Hepatocyte (in vitro differentiated cells): Measurements from ENCODE around the gene RSU1. TPM values are rescaled to one million over a fixed set of nuclear protein-coding genes. Genes with fewer than 3 reads are reported as not detected.

Experiments
- DNase-seq: peaks from one replicate; pipeline ENCODE4 v3.0.0-alpha.2; 2016; ENCODE audit warnings: low spot score
- H2AFZ ChIP-seq: fragments of 200-600 bp; sonication (generic); 2 replicates; pipeline ENCODE4 v1.6.0; 2016; ENCODE audit warnings: antibody characterized with exemption, mild to moderate bottlenecking
- H3K27ac ChIP-seq: fragments of 200-600 bp; sonication (generic); 2 replicates; pipeline ENCODE4 v1.5.1; 2016; ENCODE audit warnings: mild to moderate bottlenecking
- H3K27me3 ChIP-seq: fragments of 200-600 bp; sonication (generic); 2 replicates; pipeline ENCODE4 v1.6.1; 2016
- H3K36me3 ChIP-seq: fragments of 200-600 bp; sonication (generic); replicated peaks from 2 replicates; pipeline ENCODE4 v1.5.1; 2016; ENCODE audit warnings: low read depth; ENCODE audit not compliant: insufficient read depth
- H3K4me1 ChIP-seq: fragments of 200-600 bp; sonication (generic); 2 replicates; pipeline ENCODE4 v1.5.1; 2016; ENCODE audit warnings: mild to moderate bottlenecking, moderate library complexity; ENCODE audit not compliant: insufficient read depth
- H3K4me2 ChIP-seq: fragments of 200-600 bp; sonication (generic); 2 replicates; pipeline ENCODE4 v1.6.0; 2016
- H3K4me3 ChIP-seq: fragments of 200-600 bp; sonication (generic); 2 replicates; pipeline ENCODE4 v1.5.1; 2016; ENCODE audit warnings: mild to moderate bottlenecking
- H3K79me2 ChIP-seq: fragments of 200-600 bp; sonication (generic); 2 replicates; pipeline ENCODE4 v1.6.0; 2017; ENCODE audit warnings: mild to moderate bottlenecking
- H3K9me2 ChIP-seq: fragments of 200-600 bp; sonication (generic); replicated peaks from 2 replicates; pipeline ENCODE4 v1.6.0; 2017; ENCODE audit warnings: mild to moderate bottlenecking; ENCODE audit not compliant: insufficient read depth
- H3K9me3 ChIP-seq: fragments of 200-600 bp; sonication (generic); 2 replicates; pipeline ENCODE4 v1.5.1; 2016; ENCODE audit warnings: low read depth, mild to moderate bottlenecking
- H4K20me1 ChIP-seq: fragments of 200-600 bp; sonication (generic); 2 replicates; pipeline ENCODE4 v1.6.0; 2016; ENCODE audit warnings: mild to moderate bottlenecking; ENCODE audit not compliant: insufficient read depth, poor library complexity, severe bottlenecking
- EZH2 ChIP-seq: fragments of 200-600 bp; sonication (generic); IDR thresholded peaks from 2 replicates; pipeline ENCODE4 v1.6.1; 2016; ENCODE audit warnings: antibody characterized with exemption, mild to moderate bottlenecking, borderline replicate concordance
- EZH2phosphoT487 ChIP-seq: fragments of 200-600 bp; sonication (generic); IDR thresholded peaks from one replicate; pipeline ENCODE4 v1.6.1; 2018; ENCODE audit warnings: antibody characterized with exemption, mild to moderate bottlenecking, low read depth, moderate library complexity; ENCODE audit not compliant: unreplicated experiment, severe bottlenecking
- WGBS: methylation state at CpG from one replicate; pipeline ENCODE4 v1.1.6; 2016; ENCODE audit warnings: low lambda C conversion rate; ENCODE audit errors: missing lambda C conversion rate; 5-methylcytosine and 5-hydroxymethylcytosine counted together
- polyA plus RNA-seq: library from polyadenylated mRNA; unstranded; fragments of >200 nt; fragmentation: Nextera tagmentation; extraction: Ambion mirVana; gene quantifications from 2 replicates; pipeline ENCODE4 v1.2.1, GENCODE V29; 2016
- total RNA-seq: library from RNA; depleted of rRNA; stranded (reverse); fragments of >200 nt; gene quantifications from 2 replicates; pipeline ENCODE4 v1.2.3, GENCODE V29; 2014
- TF ChIP-seq, protein P1 (sequence below): fragments of 200-600 bp; sonication (generic); IDR thresholded peaks from 2 replicates; pipeline ENCODE4 v1.5.1; 2016; ENCODE audit warnings: antibody characterized with exemption, mild to moderate bottlenecking; ENCODE audit not compliant: poor library complexity

The RSU1 gene
- total and polyA plus RNA-seq, 2 experiments from 2014 or later, result 37.0 to 52.3 TPM

DNA sequence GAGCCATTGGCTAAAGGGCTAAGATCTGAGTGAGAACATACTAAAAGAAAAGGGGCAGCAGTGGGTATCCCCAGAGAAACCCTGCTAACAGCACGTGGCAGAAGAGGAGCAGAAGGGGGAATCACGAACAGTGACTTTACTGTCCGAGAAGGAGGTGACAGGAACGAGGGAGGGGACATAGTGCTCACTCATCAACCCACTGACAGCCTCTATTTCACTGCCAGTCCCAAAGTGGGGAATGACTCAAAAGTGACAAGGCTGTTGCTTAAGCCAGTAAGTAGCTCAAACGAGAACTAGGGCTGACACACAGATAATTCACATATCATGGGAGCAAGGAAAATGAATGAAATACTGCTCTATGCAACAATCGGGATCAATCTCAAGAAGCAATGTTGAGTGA lies 92.7 kb downstream of the RSU1 start:
- WGBS, result 86% methylated on average over 6 of the region's 6 CpGs
- no peak overlapping the region for H2AFZ ChIP-seq
- H3K79me2 ChIP-seq, result no peaks in the 10 kb centered on the region
- no peaks in the 10 kb centered on the region for H3K36me3 ChIP-seq
- H3K4me3 ChIP-seq, result no peak overlapping the region
- H3K9me2 ChIP-seq, result no peaks in the 10 kb centered on the region
- no peak overlapping the region for H3K27ac ChIP-seq
- TF ChIP-seq, protein P1, sequence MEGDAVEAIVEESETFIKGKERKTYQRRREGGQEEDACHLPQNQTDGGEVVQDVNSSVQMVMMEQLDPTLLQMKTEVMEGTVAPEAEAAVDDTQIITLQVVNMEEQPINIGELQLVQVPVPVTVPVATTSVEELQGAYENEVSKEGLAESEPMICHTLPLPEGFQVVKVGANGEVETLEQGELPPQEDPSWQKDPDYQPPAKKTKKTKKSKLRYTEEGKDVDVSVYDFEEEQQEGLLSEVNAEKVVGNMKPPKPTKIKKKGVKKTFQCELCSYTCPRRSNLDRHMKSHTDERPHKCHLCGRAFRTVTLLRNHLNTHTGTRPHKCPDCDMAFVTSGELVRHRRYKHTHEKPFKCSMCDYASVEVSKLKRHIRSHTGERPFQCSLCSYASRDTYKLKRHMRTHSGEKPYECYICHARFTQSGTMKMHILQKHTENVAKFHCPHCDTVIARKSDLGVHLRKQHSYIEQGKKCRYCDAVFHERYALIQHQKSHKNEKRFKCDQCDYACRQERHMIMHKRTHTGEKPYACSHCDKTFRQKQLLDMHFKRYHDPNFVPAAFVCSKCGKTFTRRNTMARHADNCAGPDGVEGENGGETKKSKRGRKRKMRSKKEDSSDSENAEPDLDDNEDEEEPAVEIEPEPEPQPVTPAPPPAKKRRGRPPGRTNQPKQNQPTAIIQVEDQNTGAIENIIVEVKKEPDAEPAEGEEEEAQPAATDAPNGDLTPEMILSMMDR, result no peak
- TF ChIP-seq EZH2 (no peak), EZH2phosphoT487 (no peak)
- no peaks in the 10 kb centered on the region for H4K20me1 ChIP-seq
- no peaks in the 10 kb centered on the region for H3K27me3 ChIP-seq
- H3K9me3 ChIP-seq, result no peaks in the 10 kb centered on the region
- no peak for DNase-seq
- no peaks in the 10 kb centered on the region for H3K4me1 ChIP-seq
- H3K4me2 ChIP-seq, result no peak overlapping the region

DNA sequence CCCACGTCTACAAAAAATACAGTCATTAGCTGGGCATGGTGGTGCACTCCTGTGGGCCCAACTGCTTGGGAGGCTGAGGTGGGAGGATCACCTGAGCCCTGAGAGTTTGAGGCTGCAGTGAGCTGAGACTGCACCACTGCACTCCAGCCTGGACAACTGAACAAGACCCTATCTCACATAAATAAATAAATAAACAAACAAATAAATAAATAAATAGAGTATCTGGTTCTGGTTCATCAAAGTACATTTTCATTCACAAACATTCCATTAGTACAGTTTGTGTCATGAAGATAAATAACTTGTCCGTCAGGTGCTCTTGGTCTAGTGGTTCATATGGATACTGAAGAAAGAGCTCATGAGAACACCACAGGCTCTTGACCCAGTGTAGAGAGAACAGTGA lies 96.4 kb downstream of the RSU1 start:
- no peak overlapping the region for H3K4me2 ChIP-seq
- no peaks in the 10 kb centered on the region for H3K4me1 ChIP-seq
- H3K36me3 ChIP-seq, result no peaks in the 10 kb centered on the region
- H3K27ac ChIP-seq, result no peak overlapping the region
- H3K4me3 ChIP-seq, result no peak overlapping the region
- H4K20me1 ChIP-seq, result no peaks in the 10 kb centered on the region
- TF ChIP-seq EZH2phosphoT487, result no peak
- TF ChIP-seq, protein P1, result no peak
- TF ChIP-seq EZH2, result no peak
- H2AFZ ChIP-seq, result no peak overlapping the region
- 98% methylated on average over 2 of the region's 2 CpGs for WGBS
- no peak for DNase-seq
- no peaks in the 10 kb centered on the region for H3K9me2 ChIP-seq
- H3K27me3 ChIP-seq, result no peaks in the 10 kb centered on the region
- H3K9me3 ChIP-seq, result no peaks in the 10 kb centered on the region
- no peaks in the 10 kb centered on the region for H3K79me2 ChIP-seq

DNA sequence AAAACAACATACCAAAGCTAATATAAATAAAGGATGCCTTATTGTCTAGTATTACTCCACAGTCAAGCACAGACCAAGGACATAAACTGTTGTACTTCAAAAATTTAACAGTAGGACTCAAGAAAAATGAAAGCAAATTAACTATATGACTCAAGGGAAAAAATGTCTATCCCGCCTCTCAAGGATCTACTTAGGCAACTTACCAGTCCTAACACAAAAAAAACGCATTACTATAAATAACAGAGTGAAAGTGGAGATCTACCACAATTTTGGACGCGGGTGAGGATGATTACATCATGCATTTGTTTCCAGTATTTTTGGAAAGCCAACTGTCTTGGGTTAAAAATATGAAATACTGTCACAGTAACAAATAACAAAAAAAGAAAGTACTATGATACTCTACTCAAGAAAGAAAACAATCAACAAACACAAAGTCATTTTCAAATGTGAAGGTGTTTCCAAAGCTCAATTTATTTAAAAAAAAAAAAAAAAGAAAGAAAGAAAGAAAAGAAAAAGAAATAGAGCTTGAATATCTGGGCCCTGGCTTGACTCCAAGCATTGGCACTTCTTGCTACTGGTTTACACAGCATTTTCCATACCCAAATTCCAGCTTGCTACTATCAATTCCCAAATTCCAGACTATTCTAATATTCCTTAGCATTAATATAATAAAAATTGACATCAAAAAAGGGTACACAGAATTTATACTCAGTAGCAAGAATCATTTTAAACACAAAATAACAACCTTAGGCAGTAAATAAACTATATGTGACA lies 99.4 kb downstream of the RSU1 start:
- TF ChIP-seq EZH2 (no peak), EZH2phosphoT487 (no peak)
- TF ChIP-seq, protein P1, result no peak
- Histone ChIP-seq H3K9me3 (peaks cover 7% of the 10 kb centered on the region), H3K27me3 (no peaks in the 10 kb centered on the region), H4K20me1 (no peaks in the 10 kb centered on the region), H3K4me2 (no peak overlapping the region), H2AFZ (no peak overlapping the region), H3K9me2 (no peaks in the 10 kb centered on the region), H3K4me1 (no peaks in the 10 kb centered on the region), H3K27ac (no peak overlapping the region), H3K79me2 (no peaks in the 10 kb centered on the region), H3K4me3 (no peak overlapping the region), H3K36me3 (no peaks in the 10 kb centered on the region)
- no peak for DNase-seq
- WGBS, result 69% methylated on average over 4 of the region's 4 CpGs
